Liver (tissue), 9 donors: ENCODE results near the gene STX5. TPM values are rescaled to one million over a fixed set of nuclear protein-coding genes. Genes with fewer than 3 reads are reported as not detected.

Source experiments
- DNase-seq: peaks from one replicate; pipeline ENCODE4 v3.0.0-alpha.2; 2017; ENCODE audit warnings: low spot score
- H3K27ac ChIP-seq, 2 donors: one replicate each; pipeline ENCODE4 v1.7.0; 2013; ENCODE audit warnings: inconsistent platforms in 2 of 2, low read length in 2 of 2, control low read depth in 1 of 2, low read depth in 1 of 2, mild to moderate bottlenecking in 1 of 2
- H3K27me3 ChIP-seq, 4 donors: one replicate each; pipeline versions ENCODE4 v1.6.1 to v1.7.0; 2013; ENCODE audit warnings: low read length in 3 of 4, inconsistent platforms in 1 of 4, mild to moderate bottlenecking in 1 of 4, moderate library complexity in 1 of 4; ENCODE audit not compliant: control insufficient read depth in 4 of 4, insufficient read depth in 4 of 4
- H3K36me3 ChIP-seq, 4 donors: one replicate each; pipeline versions ENCODE4 v1.6.1 to v1.7.0; 2013; ENCODE audit warnings: low read length in 3 of 4, mild to moderate bottlenecking in 3 of 4, low read depth in 1 of 4, moderate library complexity in 1 of 4; ENCODE audit not compliant: control insufficient read depth in 4 of 4, insufficient read depth in 3 of 4
- H3K4me1 ChIP-seq, 4 donors: one replicate each; pipeline versions ENCODE4 v1.6.1 to v1.7.0; 2013; ENCODE audit warnings: low read length in 3 of 4, mild to moderate bottlenecking in 3 of 4, moderate library complexity in 1 of 4; ENCODE audit not compliant: control insufficient read depth in 4 of 4, insufficient read depth in 4 of 4
- H3K4me3 ChIP-seq, 3 donors: one replicate each; pipeline versions ENCODE4 v1.6.1 to v1.7.0; 2013; ENCODE audit warnings: low read length in 3 of 3, control low read depth in 1 of 3, low read depth in 1 of 3, mild to moderate bottlenecking in 1 of 3
- H3K9ac ChIP-seq, 2 donors: one replicate each; pipeline ENCODE4 v1.7.0; 2013; ENCODE audit warnings: low read length in 2 of 2, mild to moderate bottlenecking in 2 of 2, moderate library complexity in 2 of 2, control low read depth in 1 of 2, low read depth in 1 of 2
- H3K9me3 ChIP-seq, 4 donors: one replicate each; pipeline versions ENCODE4 v1.6.1 to v1.7.0; 2013; ENCODE audit warnings: low read length in 3 of 4; ENCODE audit not compliant: control insufficient read depth in 4 of 4
- ATF3 ChIP-seq: IDR thresholded peaks from 2 replicates; pipeline ENCODE4 v1.6.1; 2016; ENCODE audit warnings: antibody characterized with exemption
- CTCF ChIP-seq: fragments of 150-350 bp; IDR thresholded peaks from 2 replicates; pipeline ENCODE4 v1.5.1; 2017; ENCODE audit warnings: improper control_type of control experiment, low read depth, low read length; ENCODE audit not compliant: missing input control
- EGR1 ChIP-seq, 2 donors: IDR thresholded peaks; 2 replicates each; pipeline ENCODE4 v1.6.1; 2016 to 2018; ENCODE audit warnings: antibody characterized with exemption in 2 of 2, low read depth in 2 of 2
- FOXA1 ChIP-seq: IDR thresholded peaks from 2 replicates; pipeline ENCODE4 v1.6.1; 2016; ENCODE audit warnings: antibody characterized with exemption
- FOXA2 ChIP-seq: IDR thresholded peaks from 2 replicates; pipeline ENCODE4 v1.6.1; 2016; ENCODE audit warnings: antibody characterized with exemption
- GABPA ChIP-seq, 2 donors: IDR thresholded peaks in 1 of 2; conservative IDR thresholded peaks in 1 of 2; 2 replicates each; pipeline ENCODE4 v1.6.1; 2016; ENCODE audit warnings: antibody characterized with exemption in 2 of 2, mild to moderate bottlenecking in 1 of 2, moderate library complexity in 1 of 2
- HNF4A ChIP-seq, 2 donors: conservative IDR thresholded peaks; 2 replicates each; pipeline ENCODE4 v1.6.1; 2016; ENCODE audit warnings: antibody characterized with exemption in 2 of 2, mild to moderate bottlenecking in 2 of 2
- HNF4G ChIP-seq: IDR thresholded peaks from 2 replicates; pipeline ENCODE4 v1.6.1; 2016; ENCODE audit warnings: antibody characterized with exemption
- JUND ChIP-seq, 2 donors: IDR thresholded peaks; 2 replicates each; pipeline ENCODE4 v1.6.1; 2016; ENCODE audit warnings: antibody characterized with exemption in 2 of 2
- MAX ChIP-seq: IDR thresholded peaks from 2 replicates; pipeline ENCODE4 v1.6.1; 2016; ENCODE audit warnings: antibody characterized with exemption
- NR2F2 ChIP-seq: IDR thresholded peaks from 2 replicates; pipeline ENCODE4 v1.6.1; 2016; ENCODE audit warnings: antibody characterized with exemption
- RAD21 ChIP-seq, 2 donors: IDR thresholded peaks; 2 replicates each; pipeline ENCODE4 v1.6.1; 2016; ENCODE audit warnings: antibody characterized with exemption in 2 of 2, mild to moderate bottlenecking in 2 of 2
- REST ChIP-seq: IDR thresholded peaks from 2 replicates; pipeline ENCODE4 v1.6.1; 2016; ENCODE audit warnings: antibody characterized with exemption, mild to moderate bottlenecking
- RXRA ChIP-seq, 2 donors: IDR thresholded peaks; 2 replicates each; pipeline ENCODE4 v1.6.1; 2017 to 2018; ENCODE audit warnings: antibody characterized with exemption in 2 of 2, mild to moderate bottlenecking in 1 of 2
- SP1 ChIP-seq: IDR thresholded peaks from 2 replicates; pipeline ENCODE4 v1.6.1; 2018; ENCODE audit warnings: antibody characterized with exemption, mild to moderate bottlenecking
- TAF1 ChIP-seq: conservative IDR thresholded peaks from 2 replicates; pipeline ENCODE4 v1.6.1; 2016; ENCODE audit warnings: antibody characterized with exemption, mild to moderate bottlenecking
- YY1 ChIP-seq: IDR thresholded peaks from 2 replicates; pipeline ENCODE4 v1.6.1; 2016; ENCODE audit warnings: antibody characterized with exemption, mild to moderate bottlenecking
- ZBTB33 ChIP-seq: IDR thresholded peaks from 2 replicates; pipeline ENCODE4 v1.6.1; 2016; ENCODE audit warnings: antibody characterized with exemption
- WGBS: extraction: QIAGEN DNeasy Blood & Tissue Kit; methylation state at CpG from one replicate; pipeline ENCODE4 v1.1.7; 2013; 5-methylcytosine and 5-hydroxymethylcytosine counted together
- polyA plus RNA-seq, 2 donors: library from polyadenylated mRNA; stranded (reverse) in 1 of 2; unstranded in 1 of 2; fragments of 200-250 nt in 1 of 2; fragments of >200 nt in 1 of 2; fragmentation: Nextera tagmentation in 1 of 2; extraction: Ambion mirVana in 1 of 2; gene quantifications; one replicate each; pipeline versions ENCODE4 v1.2.1 to v1.2.3, GENCODE V29; 2013 to 2015
- total RNA-seq, 2 donors: library from RNA; depleted of rRNA; stranded (reverse); fragments of >200 nt; gene quantifications; one replicate each; pipeline ENCODE4 v1.2.3, GENCODE V29; 2014
- donor health status: healthy.
- donor health status: healthy.
- donor health status: healthy.
- donor health status: healthy.
- donor health status: healthy.

Gene STX5
- total and polyA plus RNA-seq, 4 donors, result 13.6 to 34.1 (median 26.1) TPM

GRCh38 chr11:62788991-62789390, 42.9 kb downstream of the STX5 start (continued):
- TF ChIP-seq REST, result no peak
- TF ChIP-seq RXRA (IDR thresholded peaks at IDR 0.05), result no peak
- TF ChIP-seq EGR1 (IDR thresholded peaks at IDR 0.05; ENCODE audit: low read depth in 2 of 2), result no peak
- no peak for TF ChIP-seq HNF4G
- no peak for TF ChIP-seq YY1
- TF ChIP-seq RAD21 (IDR thresholded peaks at IDR 0.05), result no peak
- no peak for TF ChIP-seq JUND (IDR thresholded peaks at IDR 0.05)
- no peak for TF ChIP-seq FOXA1
- TF ChIP-seq FOXA2, result no peak
- TF ChIP-seq HNF4A (conservative IDR thresholded peaks at IDR 0.05), result no peak

GRCh38 chr11:62787005-62787759, 44.7 kb downstream of the STX5 start, which contains the start of gene TMEM179B:
TSS of gene TMEM179B (plus strand) at chr11:62787402. CDS start at chr11:62787432, 30 bp downstream.
- peaks cover 2 to 46% (median 37%) of the 10 kb centered on the region in 4 donors for H3K4me1 ChIP-seq
- H3K27ac ChIP-seq, result peak within 1 kb of the TSS; percentile 80 to 91
- H3K4me3 ChIP-seq, result peak within 1 kb of the TSS; percentile 85 to 92 (median 89)
- under 1% methylated on average over 88 of the region's 88 CpGs for WGBS
- TF ChIP-seq FOXA1 (peak; percentile 42), GABPA (IDR thresholded peaks at IDR 0.05 in 1 of 2, conservative IDR thresholded peaks at IDR 0.05 in 1 of 2) (peak; percentile 87 to 96), JUND (IDR thresholded peaks at IDR 0.05) (no peak), TAF1 (peak; percentile 55), HNF4A (conservative IDR thresholded peaks at IDR 0.05) (peak in 1 of 2 donors; percentile 8), CTCF (peak; percentile 32), HNF4G (no peak), FOXA2 (peak; percentile 56), EGR1 (IDR thresholded peaks at IDR 0.05; ENCODE audit: low read depth in 2 of 2) (no peak), ATF3 (no peak), RAD21 (IDR thresholded peaks at IDR 0.05) (peak; percentile 36 to 62), YY1 (peak; percentile 93), ZBTB33 (no peak), RXRA (IDR thresholded peaks at IDR 0.05) (peak in 1 of 2 donors; percentile 14), REST (peak; percentile 82), NR2F2 (no peak), SP1 (peak; percentile 68), MAX (peak; percentile 59)
- no peaks in the 10 kb centered on the region for H3K27me3 ChIP-seq
- peak within 1 kb of the TSS; percentile 69 to 77 for H3K9ac ChIP-seq
- peak; percentile 98 for DNase-seq
- H3K36me3 ChIP-seq, result peaks cover 0 to 14% (median 6%) of the 10 kb centered on the region in 4 donors
- no peaks in the 10 kb centered on the region for H3K9me3 ChIP-seq
